BE2C (cell line): ENCODE data around the gene TRABD. TPM values are rescaled to one million over a fixed set of nuclear protein-coding genes. Genes with fewer than 3 reads are reported as not detected.
A peak's percentile ranks its signal among the peaks of the same experiment; 100 is the strongest.
"Not testable (repeated sequence)": the region's sequence is repeated elsewhere in the genome, so short reads cannot be mapped to it uniquely, and the experiment has no call there.

Experiments used
- DNase-seq: peaks from one replicate; pipeline ENCODE4 v3.0.0-alpha.2; 2020
- H3K27me3 ChIP-seq: fragments of 250-450 bp; sonication (Bioruptor Pico); 2 replicates; pipeline ENCODE4 v1.5.1; 2020; ENCODE audit warnings: mild to moderate bottlenecking
- H3K36me3 ChIP-seq: fragments of 250-450 bp; sonication (Bioruptor Pico); 2 replicates; pipeline ENCODE4 v1.5.1; 2020; ENCODE audit warnings: mild to moderate bottlenecking
- H3K4me1 ChIP-seq: fragments of 250-450 bp; sonication (Bioruptor Pico); 2 replicates; pipeline ENCODE4 v1.5.1; 2020
- H3K4me3 ChIP-seq: 2 replicates; pipeline ENCODE4 v1.5.1; 2011; ENCODE audit warnings: low read depth, low read length
- H3K9me3 ChIP-seq: fragments of 250-450 bp; sonication (Bioruptor Pico); 2 replicates; pipeline ENCODE4 v1.5.1; 2020
- polyA plus RNA-seq: library from polyadenylated mRNA; unstranded; fragments of >200 nt; gene quantifications from one replicate; pipeline ENCODE4 v1.2.1, GENCODE V29; 2012; ENCODE audit warnings: low read depth, missing spikeins; ENCODE audit not compliant: insufficient read length, insufficient read depth
- TF ChIP-seq, protein P1 (sequence below): IDR thresholded peaks from 2 replicates; pipeline ENCODE4 v1.5.1; 2012; ENCODE audit warnings: mild to moderate bottlenecking, low read depth, low read length

Gene TRABD
- polyA plus RNA-seq, result 126 TPM

DNA sequence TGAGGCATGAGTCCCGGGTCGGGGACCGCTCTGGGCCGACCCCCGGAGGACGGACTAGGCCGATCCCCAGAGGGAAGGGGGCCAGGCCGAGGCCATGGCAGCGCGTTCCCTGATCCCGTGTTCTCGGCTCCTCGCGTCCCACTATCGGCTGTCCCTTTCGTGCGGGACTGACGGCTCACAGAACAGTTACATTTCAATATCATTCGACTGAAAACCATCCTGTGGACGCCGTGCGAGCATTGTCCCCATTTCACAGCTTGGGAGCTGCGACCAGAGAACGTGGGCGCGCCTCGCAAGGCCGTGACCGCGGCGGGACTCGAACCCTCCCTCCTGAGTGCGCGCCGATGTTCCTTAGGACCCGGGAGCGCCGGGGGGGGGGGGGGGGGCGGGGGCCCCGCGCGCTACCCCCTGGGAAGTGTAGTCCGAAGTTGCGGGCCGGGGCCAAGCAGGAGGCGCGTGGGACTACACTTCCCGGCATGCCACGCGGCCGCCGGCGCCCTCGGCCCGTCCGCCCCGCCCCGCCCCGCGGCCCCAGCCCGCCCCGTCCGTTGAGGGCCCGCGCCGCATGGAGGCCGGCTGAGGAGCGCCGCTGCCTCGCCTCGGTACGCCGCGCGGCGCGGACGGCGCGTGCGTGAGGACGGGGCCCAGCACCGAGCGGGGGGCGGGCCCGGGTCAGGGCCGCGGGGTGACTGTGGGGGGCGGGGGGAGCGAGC is at the start of gene TRABD:
TRABD (plus strand) TSS at position 539 of the 713 bp plus-strand sequence. CDS start 7,148 bp downstream, outside the sequence.
- Histone ChIP-seq H3K4me3 (peak within 1 kb of the TSS; percentile 70), H3K4me1 (peaks cover 18% of the 10 kb centered on the region)
- TF ChIP-seq, protein P1, sequence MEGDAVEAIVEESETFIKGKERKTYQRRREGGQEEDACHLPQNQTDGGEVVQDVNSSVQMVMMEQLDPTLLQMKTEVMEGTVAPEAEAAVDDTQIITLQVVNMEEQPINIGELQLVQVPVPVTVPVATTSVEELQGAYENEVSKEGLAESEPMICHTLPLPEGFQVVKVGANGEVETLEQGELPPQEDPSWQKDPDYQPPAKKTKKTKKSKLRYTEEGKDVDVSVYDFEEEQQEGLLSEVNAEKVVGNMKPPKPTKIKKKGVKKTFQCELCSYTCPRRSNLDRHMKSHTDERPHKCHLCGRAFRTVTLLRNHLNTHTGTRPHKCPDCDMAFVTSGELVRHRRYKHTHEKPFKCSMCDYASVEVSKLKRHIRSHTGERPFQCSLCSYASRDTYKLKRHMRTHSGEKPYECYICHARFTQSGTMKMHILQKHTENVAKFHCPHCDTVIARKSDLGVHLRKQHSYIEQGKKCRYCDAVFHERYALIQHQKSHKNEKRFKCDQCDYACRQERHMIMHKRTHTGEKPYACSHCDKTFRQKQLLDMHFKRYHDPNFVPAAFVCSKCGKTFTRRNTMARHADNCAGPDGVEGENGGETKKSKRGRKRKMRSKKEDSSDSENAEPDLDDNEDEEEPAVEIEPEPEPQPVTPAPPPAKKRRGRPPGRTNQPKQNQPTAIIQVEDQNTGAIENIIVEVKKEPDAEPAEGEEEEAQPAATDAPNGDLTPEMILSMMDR, result no peak

GRCh38 chr22:50136581-50137015 is 49.1 kb upstream of the TRABD start:
- Histone ChIP-seq H3K4me3 (no peak overlapping the region), H3K4me1 (no peaks in the 10 kb centered on the region), H3K9me3 (no peaks in the 10 kb centered on the region), H3K27me3 (no peaks in the 10 kb centered on the region), H3K36me3 (no peaks in the 10 kb centered on the region)
- TF ChIP-seq, protein P1, result no peak
- DNase-seq, result no peak

More for the DNA sequence above, at the start of gene TRABD:
- Histone ChIP-seq H3K27me3 (no peaks in the 10 kb centered on the region), H3K9me3 (no peaks in the 10 kb centered on the region), H3K36me3 (no peaks in the 10 kb centered on the region; the same call in 1 of the 2 replicates)
- DNase-seq, result peak; percentile 94

- not testable (repeated sequence) for H3K4me1 ChIP-seq, DNase-seq, H3K4me3 ChIP-seq, H3K36me3 ChIP-seq, H3K27me3 ChIP-seq, H3K9me3 ChIP-seq
Measured at GRCh38 chr22:50137277-50137676, 48.4 kb upstream of the TRABD start.

GRCh38 chr22:50138041-50138440 is 47.7 kb upstream of the TRABD start:
- H3K9me3 ChIP-seq, result no peaks in the 10 kb centered on the region
- H3K36me3 ChIP-seq, result no peaks in the 10 kb centered on the region
- H3K4me1 ChIP-seq, result no peaks in the 10 kb centered on the region
- TF ChIP-seq, protein P1, result no peak
- no peak overlapping the region for H3K4me3 ChIP-seq
- H3K27me3 ChIP-seq, result no peaks in the 10 kb centered on the region
- DNase-seq, result no peak

GRCh38 chr22:50138988-50139387 is 46.7 kb upstream of the TRABD start:
- no peaks in the 10 kb centered on the region for H3K36me3 ChIP-seq
- TF ChIP-seq, protein P1, result no peak
- no peak overlapping the region for H3K4me3 ChIP-seq

DNA sequence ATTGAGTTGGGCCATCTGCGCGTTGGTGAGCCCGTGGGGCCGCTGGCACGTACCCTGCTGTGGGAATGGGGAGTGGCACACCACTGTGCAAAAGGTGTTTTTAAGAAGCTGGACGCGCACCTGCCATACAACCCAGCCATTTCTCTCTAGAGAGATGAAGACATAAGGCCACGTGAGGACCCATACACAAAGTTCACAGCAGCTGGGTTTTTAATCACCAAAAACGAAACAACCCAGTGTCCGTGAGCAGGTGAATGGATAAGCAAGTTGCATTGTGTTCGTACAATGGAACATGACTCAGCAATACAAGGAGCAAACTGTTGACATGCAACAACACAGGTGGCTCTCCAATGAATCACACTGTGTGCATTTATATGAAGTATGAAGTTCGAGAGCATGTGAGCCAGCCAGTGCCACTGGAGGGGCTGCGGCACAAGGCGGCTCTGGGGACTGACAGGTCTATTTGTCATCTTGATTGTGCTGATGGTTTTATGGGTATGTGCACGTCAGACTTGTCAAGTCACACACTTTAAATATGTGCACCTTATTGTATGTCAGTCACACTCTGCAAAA is 45.8 kb upstream of the TRABD start:
- no peaks in the 10 kb centered on the region for H3K36me3 ChIP-seq
- no peaks in the 10 kb centered on the region for H3K4me1 ChIP-seq
- H3K27me3 ChIP-seq, result no peaks in the 10 kb centered on the region
- no peak for DNase-seq
- H3K4me3 ChIP-seq, result no peak overlapping the region
- TF ChIP-seq, protein P1, result no peak
- no peaks in the 10 kb centered on the region for H3K9me3 ChIP-seq

More at GRCh38 chr22:50138988-50139387, 46.7 kb upstream of the TRABD start:
- H3K9me3 ChIP-seq, result no peaks in the 10 kb centered on the region
- H3K4me1 ChIP-seq, result no peaks in the 10 kb centered on the region
- DNase-seq, result no peak
- no peaks in the 10 kb centered on the region for H3K27me3 ChIP-seq
